T-helper 2 cell (primary cell): Measurements from ENCODE around the gene PDF.
"Not testable (repeated sequence)": the region's sequence is repeated elsewhere in the genome, so short reads cannot be mapped to it uniquely, and the experiment has no call there.

Source experiments
- DNase-seq, 5 experiments: peaks; one replicate each; pipeline versions ENCODE4 v3.0.0 to v3.0.0-alpha.2; 2012 to 2022
- total RNA-seq, 2 donors: gene quantifications; one replicate each; lab custom pipeline; 2026; lab: John Stamatoyannopoulos, UW

The PDF gene, protein sequence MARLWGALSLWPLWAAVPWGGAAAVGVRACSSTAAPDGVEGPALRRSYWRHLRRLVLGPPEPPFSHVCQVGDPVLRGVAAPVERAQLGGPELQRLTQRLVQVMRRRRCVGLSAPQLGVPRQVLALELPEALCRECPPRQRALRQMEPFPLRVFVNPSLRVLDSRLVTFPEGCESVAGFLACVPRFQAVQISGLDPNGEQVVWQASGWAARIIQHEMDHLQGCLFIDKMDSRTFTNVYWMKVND
- total RNA-seq = 0.74 to 1.6 reads per million in 2 donors

- peak; percentile 74 to 88 (median 76) for DNase-seq
Observed at GRCh38 chr16:69330286-69331109, at the start of gene PDF. Gene PDF, minus strand, starts transcription at chr16:69330588. Its CDS starts 18 bp downstream, at chr16:69330570.

DNA sequence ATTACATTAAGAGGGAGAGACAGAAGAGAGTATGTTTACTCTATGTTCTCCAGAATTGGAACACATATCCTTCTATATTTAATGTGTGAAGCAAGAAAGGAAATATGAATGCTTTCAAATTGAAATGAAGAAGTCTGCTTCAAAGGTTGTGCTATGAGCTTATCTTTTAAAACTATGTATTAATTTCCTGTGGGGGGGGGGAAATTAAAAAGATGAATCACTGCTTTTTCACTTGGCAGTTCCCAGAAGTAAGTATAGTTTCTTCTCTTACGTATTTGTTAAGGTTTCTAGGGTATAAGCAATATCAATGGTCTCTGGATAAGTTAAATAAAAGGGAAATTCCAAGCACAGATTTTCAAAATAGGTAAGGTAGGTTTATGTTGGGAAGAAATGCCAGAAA is 48.4 kb upstream of the PDF start:
- DNase-seq = no peak

- no peak for DNase-seq
Observed at GRCh38 chr16:69378036-69378435, 47.6 kb upstream of the PDF start.

DNA sequence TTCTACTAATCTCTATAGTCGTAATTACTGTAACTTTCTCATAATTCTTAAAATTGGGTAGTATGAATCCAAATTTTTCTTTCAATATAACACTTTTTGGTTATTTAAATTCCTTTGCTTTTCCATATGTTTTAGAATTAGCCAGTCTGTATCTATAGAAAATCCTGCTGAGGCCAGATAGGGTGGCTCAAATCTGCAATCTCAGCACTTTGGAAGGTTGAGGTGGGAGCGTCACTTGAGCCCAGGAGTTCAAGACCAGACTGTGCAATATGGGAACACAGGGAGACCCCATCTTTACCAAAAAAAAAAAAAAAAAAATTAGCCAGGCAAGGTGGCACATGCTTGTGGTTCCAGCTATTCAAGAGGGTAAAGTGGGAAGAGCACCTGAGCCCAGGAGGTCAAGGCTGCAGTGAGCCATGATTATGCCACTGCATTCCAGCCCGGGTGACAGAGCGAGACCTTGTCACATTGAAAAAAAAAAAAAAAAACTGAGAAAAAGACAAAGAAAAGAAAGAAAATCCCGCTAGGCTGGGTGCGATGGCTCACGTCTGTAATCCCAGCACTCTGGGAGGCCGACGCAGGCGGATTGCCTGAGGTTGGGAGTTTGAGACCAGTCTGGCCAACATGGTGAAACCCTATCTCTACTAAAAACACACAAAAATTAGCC is 46.1 kb upstream of the PDF start:
- no peak for DNase-seq

DNA sequence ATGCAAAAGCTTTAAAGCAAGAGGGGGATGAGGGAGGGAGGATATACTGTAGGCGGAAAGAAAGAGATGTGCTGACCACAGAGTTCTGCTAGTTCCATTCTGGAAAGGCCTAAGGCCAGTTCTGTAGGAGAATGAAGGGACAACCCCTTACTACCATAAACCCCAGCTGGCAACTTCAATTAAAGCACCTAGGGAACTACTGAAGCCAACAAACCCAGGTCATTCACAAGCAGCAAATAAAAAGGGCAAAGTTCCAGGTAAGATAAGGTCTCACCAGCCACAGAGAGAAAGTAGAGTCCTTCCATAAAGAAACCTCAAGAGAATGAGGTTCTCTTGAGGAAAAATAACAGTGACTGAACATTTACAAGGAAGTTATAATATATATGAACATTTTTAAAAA is 42.6 kb upstream of the PDF start:
- DNase-seq = no peak

DNA sequence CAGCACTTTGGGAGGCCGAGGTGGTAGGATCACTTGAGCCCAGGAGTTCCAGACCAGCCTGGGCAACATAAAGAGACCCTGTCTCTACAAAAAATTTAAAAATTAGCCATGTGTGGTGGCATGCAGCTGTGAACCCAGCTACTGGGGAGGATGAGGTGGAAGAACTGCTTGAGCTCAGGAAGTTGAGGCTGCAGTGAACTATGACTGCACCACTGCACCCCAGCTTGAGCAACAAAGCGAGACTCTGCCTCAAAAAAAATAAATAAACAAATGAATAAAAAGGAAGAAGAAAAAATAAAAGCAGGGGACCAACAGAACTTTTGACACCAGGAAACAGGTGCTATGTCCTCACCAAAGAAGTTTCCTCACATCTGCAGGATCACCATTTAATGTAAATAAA is 41.2 kb upstream of the PDF start:
- no peak for DNase-seq

DNA sequence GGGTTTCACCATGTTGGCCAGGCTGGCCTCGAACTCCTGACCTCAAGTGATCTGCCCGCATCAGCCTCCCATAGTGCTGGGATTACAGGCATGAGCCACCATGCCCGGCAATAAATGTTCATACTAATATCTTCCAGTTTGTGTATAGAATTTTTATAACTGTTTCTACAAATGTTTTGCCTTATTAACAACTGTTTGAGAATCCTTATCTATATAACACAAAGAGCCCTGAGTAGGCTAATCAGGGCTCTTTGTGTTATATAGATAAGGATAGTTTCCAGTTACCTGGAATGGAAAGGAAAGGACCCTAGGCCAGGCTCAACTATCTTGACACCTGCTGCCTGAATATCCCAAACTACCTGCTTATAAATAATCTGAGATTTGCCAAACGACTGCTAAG is 38.5 kb upstream of the PDF start:
- DNase-seq = no peak

GRCh38 chr16:69367980-69368379 is 37.6 kb upstream of the PDF start:
- no peak for DNase-seq

- DNase-seq = no peak
Observed at GRCh38 chr16:69366431-69366830, 36.0 kb upstream of the PDF start.

DNA sequence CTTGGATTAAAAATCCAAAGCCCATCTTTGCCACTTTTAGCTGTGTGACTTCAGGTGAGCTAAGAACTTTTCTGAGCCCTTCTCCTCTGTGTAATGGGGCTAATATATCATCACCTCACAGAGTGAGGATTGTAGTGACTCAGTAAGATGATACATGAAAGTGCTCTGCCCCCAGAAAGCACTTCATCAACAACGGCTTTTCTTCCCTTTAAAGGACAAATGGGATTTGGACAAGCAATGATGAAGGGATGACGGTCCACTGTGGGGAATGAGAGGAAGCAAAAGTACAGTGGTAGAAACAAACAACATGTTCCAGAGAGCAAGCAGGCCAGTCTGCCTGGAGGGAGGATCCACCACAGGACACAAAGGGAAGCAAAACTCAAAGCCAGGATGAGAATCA is 35.5 kb upstream of the PDF start:
- DNase-seq = no peak

DNA sequence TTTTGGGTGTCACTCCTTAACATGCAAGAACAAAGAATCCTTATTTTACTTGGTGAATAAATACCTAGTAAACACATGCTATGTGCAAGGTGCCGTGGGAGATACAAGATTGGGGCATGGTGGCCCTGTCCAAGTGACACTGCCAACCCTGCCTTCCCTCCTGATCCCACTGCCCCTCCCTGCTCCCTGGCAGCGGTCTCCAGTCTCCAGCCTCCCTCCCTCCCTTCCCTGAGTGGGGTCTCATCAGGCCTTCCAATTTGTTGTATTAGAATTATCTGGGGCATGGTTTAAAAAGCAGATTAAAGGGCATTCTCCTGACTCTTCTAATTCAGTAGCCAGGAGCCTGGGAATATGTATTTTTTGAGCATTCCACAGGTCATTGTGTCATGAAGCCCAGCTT is 33.7 kb upstream of the PDF start:
- no peak for DNase-seq

- no peak for DNase-seq
Observed at GRCh38 chr16:69363281-69363717, 32.9 kb upstream of the PDF start.

- not testable (repeated sequence) for DNase-seq
Observed at GRCh38 chr16:69360070-69360469, 29.7 kb upstream of the PDF start.

- no peak for DNase-seq
Observed at GRCh38 chr16:69351309-69352027, 21.1 kb upstream of the PDF start, which contains the start of gene TMED6. Gene TMED6, minus strand, starts transcription at chr16:69351786. Its CDS starts 33 bp downstream, at chr16:69351753.

DNA sequence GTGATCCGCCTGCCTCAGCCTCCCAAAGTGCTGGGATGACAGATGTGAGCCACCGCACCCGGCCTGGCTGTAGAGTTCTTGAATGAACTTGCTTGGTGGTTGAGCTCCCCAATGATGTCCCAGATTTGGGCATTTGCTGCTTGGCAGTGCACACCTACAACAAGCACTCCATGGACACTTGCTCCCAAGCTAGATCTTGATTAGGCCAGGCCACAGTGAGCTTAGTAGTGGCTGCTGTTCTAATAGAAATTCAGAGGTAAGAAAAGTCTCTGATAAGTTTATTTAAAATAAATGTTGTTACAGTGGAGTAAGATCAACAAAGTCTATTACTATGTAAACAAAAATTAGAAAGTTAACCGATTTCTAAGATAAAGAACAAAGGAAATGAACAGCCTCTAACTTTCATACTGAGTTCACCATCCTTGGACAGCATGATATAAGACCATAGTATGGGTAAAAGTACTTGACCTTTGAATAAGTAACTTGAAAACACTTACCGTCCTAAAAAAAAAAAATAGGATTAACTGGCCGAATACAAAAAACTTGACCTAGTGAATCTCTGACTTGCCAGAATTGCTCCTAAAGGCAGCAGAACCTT is 20.2 kb upstream of the PDF start:
- DNase-seq = no peak

- DNase-seq = no peak
Observed at GRCh38 chr16:69349536-69349935, 19.1 kb upstream of the PDF start.

- DNase-seq = no peak
Observed at GRCh38 chr16:69348222-69348621, 17.8 kb upstream of the PDF start.

GRCh38 chr16:69346683-69347082 is 16.3 kb upstream of the PDF start:
- DNase-seq = no peak

- peak in 1 of 5 experiments; percentile 16 for DNase-seq
Observed at GRCh38 chr16:69345923-69346322, 15.5 kb upstream of the PDF start.

GRCh38 chr16:69344171-69344570 is 13.8 kb upstream of the PDF start:
- DNase-seq = no peak

DNA sequence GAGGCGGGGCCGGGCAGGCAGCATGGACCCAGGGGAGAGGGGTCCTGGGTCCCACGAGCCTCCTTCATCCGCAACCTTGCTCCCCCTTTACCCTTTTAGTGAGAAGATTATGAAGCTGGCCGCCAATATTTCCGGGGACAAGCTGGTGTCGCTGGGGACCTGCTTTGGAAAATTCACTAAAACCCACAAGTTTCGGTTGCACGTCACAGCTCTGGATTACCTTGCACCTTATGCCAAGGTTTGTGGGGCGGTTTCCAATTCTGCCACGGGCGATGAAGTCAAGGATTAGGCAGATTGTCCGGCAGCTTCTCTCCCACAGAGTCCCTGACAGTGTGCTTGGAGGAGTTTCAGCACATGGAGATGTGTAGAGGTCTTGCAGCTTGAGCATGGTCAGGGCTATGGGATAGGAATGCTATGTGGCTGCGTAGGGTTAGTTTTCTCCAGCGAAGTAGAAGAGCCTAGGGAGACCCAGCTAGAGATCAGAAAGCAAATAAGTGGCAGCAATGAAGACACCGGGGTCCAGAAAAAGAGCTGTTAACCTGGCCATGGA is 9.8 kb upstream of the PDF start:
- peak in 1 of 5 experiments; percentile 42 for DNase-seq
